Superior temporal gyrus (tissue), 1 donor: ENCODE data around the gene TIMP2.
A peak's percentile ranks its signal among the peaks of the same experiment; 100 is the strongest.
"Not testable (repeated sequence)": the region's sequence is repeated elsewhere in the genome, so short reads cannot be mapped to it uniquely, and the experiment has no call there.

Experiments used
- DNase-seq: peaks from one replicate; pipeline ENCODE4 v3.0.0-alpha.2; 2016; ENCODE audit errors: extremely low spot score

TIMP2 gene

GRCh38 chr17:78956254-78956653 lies 31.1 kb upstream of the TIMP2 start:
- no peak for DNase-seq

- no peak for DNase-seq
Observed at GRCh38 chr17:78954684-78955083, 29.5 kb upstream of the TIMP2 start.

- no peak for DNase-seq
Observed at GRCh38 chr17:78953356-78954350, 28.5 kb upstream of the TIMP2 start.

- DNase-seq = no peak
Observed at GRCh38 chr17:78952706-78953105, 27.5 kb upstream of the TIMP2 start.

- no peak for DNase-seq
Observed at GRCh38 chr17:78951967-78952551, 26.9 kb upstream of the TIMP2 start.

GRCh38 chr17:78950870-78951269 lies 25.7 kb upstream of the TIMP2 start:
- DNase-seq = no peak

GRCh38 chr17:78947235-78948149 lies 22.3 kb upstream of the TIMP2 start:
- no peak for DNase-seq

GRCh38 chr17:78946631-78947030 lies 21.4 kb upstream of the TIMP2 start:
- DNase-seq = no peak

GRCh38 chr17:78946131-78946530 lies 20.9 kb upstream of the TIMP2 start:
- no peak for DNase-seq

- DNase-seq = not testable (repeated sequence)
Observed at GRCh38 chr17:78945455-78945854, 20.3 kb upstream of the TIMP2 start.

GRCh38 chr17:78944956-78945355 lies 19.8 kb upstream of the TIMP2 start:
- DNase-seq = no peak

- no peak for DNase-seq
Observed at GRCh38 chr17:78944026-78944425, 18.8 kb upstream of the TIMP2 start.

GRCh38 chr17:78940708-78941107 lies 15.5 kb upstream of the TIMP2 start:
- no peak for DNase-seq

GRCh38 chr17:78940258-78940657 lies 15.1 kb upstream of the TIMP2 start:
- no peak for DNase-seq

GRCh38 chr17:78939615-78940014 lies 14.4 kb upstream of the TIMP2 start:
- no peak for DNase-seq

- no peak for DNase-seq
Observed at GRCh38 chr17:78937561-78937960, 12.4 kb upstream of the TIMP2 start.

GRCh38 chr17:78935419-78936323 lies 10.5 kb upstream of the TIMP2 start:
- DNase-seq = no peak

GRCh38 chr17:78934681-78935418 lies 9.7 kb upstream of the TIMP2 start:
- DNase-seq = no peak

- peak; percentile 77 for DNase-seq
Observed at GRCh38 chr17:78933959-78934568, 8.9 kb upstream of the TIMP2 start.
